NB4 (cell line): ENCODE results near the gene PDSS1.
"Not testable (repeated sequence)": the region's sequence is repeated elsewhere in the genome, so short reads cannot be mapped to it uniquely, and the experiment has no call there.

Source experiments
- MYC ChIP-seq: IDR thresholded peaks from 2 replicates; pipeline ENCODE4 v1.6.1; 2011; ENCODE audit warnings: low read depth, low read length
- POLR2A ChIP-seq: IDR thresholded peaks from 2 replicates; pipeline ENCODE4 v1.6.1; 2011; ENCODE audit warnings: mild to moderate bottlenecking; ENCODE audit not compliant: insufficient read length; ENCODE audit errors: extremely low read depth
- TF ChIP-seq, protein P1 (sequence below): IDR thresholded peaks from one replicate; pipeline ENCODE4 v1.5.1; 2012; ENCODE audit warnings: low read depth, low read length
- TF ChIP-seq, protein P2 (sequence below): IDR thresholded peaks from 2 replicates; pipeline ENCODE4 v1.6.1; 2011; ENCODE audit warnings: low read depth, low read length

DNA sequence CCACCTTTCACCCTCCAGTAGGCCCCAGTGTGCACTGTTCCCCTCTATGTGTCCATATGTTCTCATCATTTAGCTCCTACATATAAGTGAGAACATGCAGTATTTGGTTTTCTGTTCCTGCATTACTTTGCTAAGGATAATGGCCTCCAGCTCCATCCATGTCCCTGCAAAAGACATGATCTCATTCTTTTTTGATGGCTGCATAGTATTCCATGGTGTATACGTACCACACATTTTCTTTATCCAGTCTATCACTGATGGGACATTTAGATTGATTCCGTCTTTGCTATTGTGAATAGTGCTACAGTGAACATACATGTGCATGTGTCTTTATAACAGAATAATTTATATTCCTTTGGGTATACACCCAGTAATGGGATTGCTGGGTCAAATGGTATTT lies 92.3 kb downstream of the PDSS1 start:
- TF ChIP-seq, protein P1, sequence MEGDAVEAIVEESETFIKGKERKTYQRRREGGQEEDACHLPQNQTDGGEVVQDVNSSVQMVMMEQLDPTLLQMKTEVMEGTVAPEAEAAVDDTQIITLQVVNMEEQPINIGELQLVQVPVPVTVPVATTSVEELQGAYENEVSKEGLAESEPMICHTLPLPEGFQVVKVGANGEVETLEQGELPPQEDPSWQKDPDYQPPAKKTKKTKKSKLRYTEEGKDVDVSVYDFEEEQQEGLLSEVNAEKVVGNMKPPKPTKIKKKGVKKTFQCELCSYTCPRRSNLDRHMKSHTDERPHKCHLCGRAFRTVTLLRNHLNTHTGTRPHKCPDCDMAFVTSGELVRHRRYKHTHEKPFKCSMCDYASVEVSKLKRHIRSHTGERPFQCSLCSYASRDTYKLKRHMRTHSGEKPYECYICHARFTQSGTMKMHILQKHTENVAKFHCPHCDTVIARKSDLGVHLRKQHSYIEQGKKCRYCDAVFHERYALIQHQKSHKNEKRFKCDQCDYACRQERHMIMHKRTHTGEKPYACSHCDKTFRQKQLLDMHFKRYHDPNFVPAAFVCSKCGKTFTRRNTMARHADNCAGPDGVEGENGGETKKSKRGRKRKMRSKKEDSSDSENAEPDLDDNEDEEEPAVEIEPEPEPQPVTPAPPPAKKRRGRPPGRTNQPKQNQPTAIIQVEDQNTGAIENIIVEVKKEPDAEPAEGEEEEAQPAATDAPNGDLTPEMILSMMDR: not testable (repeated sequence)
- TF ChIP-seq POLR2A, MYC: not testable (repeated sequence)
- TF ChIP-seq, protein P2, sequence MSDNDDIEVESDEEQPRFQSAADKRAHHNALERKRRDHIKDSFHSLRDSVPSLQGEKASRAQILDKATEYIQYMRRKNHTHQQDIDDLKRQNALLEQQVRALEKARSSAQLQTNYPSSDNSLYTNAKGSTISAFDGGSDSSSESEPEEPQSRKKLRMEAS: not testable (repeated sequence)
